Activated naive CD8-positive, alpha-beta T cell (primary cell): ENCODE results near the gene RAMP1.

Experiments used
- H3K27ac Mint-ChIP-seq: one replicate; pipeline ENCODE4 v1.8.0; 2021; ENCODE audit warnings: mixed read lengths
- H3K27me3 Mint-ChIP-seq: one replicate; pipeline ENCODE4 v1.8.0; 2021; ENCODE audit warnings: mixed read lengths
- H3K36me3 Mint-ChIP-seq: one replicate; pipeline ENCODE4 v1.8.0; 2021; ENCODE audit warnings: mixed read lengths
- H3K4me1 Mint-ChIP-seq: one replicate; pipeline ENCODE4 v1.8.0; 2021; ENCODE audit warnings: low read depth, mixed read lengths
- H3K4me3 Mint-ChIP-seq: one replicate; pipeline ENCODE4 v1.8.0; 2021; ENCODE audit warnings: mild to moderate bottlenecking, mixed read lengths
- H3K9me3 Mint-ChIP-seq: one replicate; pipeline ENCODE4 v1.8.0; 2021; ENCODE audit warnings: low read depth, mixed read lengths

The RAMP1 gene

DNA sequence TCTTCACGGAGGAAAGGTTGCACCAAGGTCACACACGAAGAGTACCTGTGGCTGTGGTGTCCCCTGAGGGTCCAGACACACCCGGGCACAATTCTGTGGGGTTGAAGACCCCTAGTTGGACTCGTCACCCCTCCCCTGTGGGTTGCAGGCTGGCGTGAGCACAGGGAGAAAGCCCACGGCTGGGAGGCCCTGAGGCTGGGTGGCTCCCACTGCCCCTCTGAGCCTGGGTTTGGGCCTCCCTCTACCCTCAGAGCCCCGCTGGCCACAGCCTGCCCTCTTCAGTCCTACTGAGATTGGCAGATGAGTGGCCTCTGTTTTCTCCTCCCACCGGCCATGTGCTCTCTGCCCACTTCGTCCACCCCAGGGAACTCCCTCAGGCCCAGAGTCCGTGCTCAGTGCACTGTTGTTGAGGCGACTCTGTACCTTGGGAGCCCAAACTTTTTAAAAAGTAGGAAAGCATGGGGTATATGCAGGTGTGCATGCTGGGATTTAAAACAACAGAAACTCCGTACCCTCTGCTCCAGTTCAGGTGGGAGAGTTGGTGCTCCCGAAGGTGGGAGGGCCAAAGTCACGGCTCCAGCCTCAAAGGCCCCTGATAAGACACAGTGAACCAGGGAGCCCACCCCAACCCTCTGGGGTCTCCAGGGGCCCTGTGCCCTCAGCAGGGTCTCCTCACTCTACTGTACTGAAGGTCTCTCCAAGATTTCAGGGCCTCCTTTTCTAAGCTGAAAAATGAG, 19.1 kb downstream of the RAMP1 start:
- Mint-ChIP-seq H3K27ac (no peak overlapping the region), H3K27me3 (no peaks in the 10 kb centered on the region), H3K4me3 (no peak overlapping the region), H3K36me3 (no peaks in the 10 kb centered on the region), H3K9me3 (no peaks in the 10 kb centered on the region), H3K4me1 (peaks cover 5% of the 10 kb centered on the region)

DNA sequence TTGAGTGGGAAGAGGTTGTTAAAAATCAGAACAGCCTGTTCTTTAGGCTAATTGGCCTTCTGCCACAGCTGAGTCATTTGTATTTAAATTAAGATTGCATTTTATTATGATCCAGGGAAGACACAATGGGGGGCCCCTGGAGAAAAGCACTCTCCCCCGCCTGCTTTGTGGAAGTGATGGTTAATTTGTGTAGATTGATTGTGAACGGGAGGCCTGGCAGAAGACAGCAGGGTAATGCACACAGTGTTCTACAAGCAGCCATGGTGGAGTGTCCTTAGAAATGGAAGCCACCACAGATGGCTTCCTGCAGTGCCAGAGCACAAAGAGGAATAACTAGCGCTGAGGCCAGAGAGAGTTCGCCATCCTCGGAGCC, 19.6 kb downstream of the RAMP1 start:
- Mint-ChIP-seq H3K4me3 (no peak overlapping the region), H3K27ac (no peak overlapping the region), H3K4me1 (no peaks in the 10 kb centered on the region), H3K27me3 (no peaks in the 10 kb centered on the region), H3K9me3 (no peaks in the 10 kb centered on the region), H3K36me3 (no peaks in the 10 kb centered on the region)

DNA sequence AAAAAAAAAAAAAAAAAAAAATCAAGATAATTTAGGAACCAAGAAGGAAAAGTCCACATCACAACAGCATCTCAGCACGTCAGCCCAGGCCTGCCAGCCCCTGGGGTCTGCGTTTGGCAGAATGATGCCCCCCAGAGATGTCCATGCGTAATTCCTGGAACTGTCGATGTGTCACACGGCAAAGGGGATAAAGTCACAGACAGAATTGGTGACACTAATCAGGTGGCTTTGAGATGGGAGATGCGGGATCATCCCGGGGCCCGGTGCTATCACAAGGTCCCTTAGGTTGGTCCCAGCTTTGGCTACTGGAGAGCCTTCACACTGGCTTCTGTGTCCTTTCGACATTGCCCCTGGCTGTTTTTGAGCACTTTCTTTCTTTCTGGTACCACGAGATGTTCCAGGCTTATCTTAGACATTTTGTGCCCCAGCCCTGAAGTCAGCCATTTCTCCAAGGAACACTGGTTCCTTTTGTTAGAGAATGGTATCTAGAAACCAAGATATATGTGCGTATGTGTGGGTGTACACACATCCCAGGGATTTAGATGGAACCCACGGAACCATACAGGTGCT, 20.7 kb downstream of the RAMP1 start:
- no peaks in the 10 kb centered on the region for H3K36me3 Mint-ChIP-seq
- no peak overlapping the region for H3K27ac Mint-ChIP-seq
- H3K9me3 Mint-ChIP-seq: no peaks in the 10 kb centered on the region
- no peak overlapping the region for H3K4me3 Mint-ChIP-seq
- H3K27me3 Mint-ChIP-seq: no peaks in the 10 kb centered on the region
- H3K4me1 Mint-ChIP-seq: no peaks in the 10 kb centered on the region

DNA sequence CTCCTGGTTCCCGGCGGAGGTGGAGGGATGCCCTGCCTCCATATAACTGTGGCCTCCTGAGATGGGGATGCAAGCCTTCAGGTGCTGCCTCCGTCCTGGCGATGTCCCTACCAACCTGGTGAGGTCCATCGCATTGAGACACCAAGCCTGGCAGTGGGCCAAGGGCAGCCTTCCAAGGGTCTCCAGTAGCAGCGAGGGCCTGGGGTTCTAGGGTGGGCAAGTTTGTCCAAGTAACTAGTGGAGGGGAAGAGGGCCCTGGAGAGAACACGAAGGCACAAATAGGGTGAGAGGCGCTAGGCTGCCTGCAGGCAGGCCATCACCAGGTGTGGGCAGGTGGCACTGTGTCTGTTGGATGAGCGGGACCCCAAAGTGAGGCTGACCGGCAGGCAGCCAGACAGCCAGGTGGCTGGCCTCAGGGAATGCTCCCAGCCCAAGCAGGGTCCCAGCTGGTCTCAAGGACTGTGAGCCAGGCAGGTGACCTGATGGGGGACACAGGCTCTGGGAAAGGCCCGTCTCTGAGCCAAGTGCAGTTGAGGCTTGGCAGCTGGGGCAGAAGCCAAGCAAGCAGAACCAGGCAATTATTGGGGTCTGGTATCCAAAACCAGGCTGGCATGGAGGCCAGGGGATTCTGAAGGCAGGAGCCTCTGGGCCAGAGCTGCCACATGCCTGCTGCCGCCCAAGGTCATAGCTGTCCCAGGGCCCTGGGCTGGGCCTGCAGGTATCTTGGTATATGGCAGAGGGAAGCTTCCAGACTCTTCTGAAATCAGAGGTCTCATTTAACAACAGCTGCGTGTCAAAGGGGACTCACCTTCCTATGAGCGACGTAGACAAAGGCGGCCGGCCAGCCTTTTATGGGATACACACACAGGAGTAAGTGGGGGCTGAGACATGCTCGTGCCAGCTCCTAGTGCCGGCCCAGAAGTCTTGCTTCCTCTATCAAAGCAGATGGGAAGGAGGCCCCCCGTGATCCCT, 23.4 kb downstream of the RAMP1 start:
- Mint-ChIP-seq H3K27ac (no peak overlapping the region), H3K27me3 (no peaks in the 10 kb centered on the region), H3K36me3 (no peaks in the 10 kb centered on the region), H3K4me3 (no peak overlapping the region), H3K4me1 (no peaks in the 10 kb centered on the region), H3K9me3 (no peaks in the 10 kb centered on the region)

DNA sequence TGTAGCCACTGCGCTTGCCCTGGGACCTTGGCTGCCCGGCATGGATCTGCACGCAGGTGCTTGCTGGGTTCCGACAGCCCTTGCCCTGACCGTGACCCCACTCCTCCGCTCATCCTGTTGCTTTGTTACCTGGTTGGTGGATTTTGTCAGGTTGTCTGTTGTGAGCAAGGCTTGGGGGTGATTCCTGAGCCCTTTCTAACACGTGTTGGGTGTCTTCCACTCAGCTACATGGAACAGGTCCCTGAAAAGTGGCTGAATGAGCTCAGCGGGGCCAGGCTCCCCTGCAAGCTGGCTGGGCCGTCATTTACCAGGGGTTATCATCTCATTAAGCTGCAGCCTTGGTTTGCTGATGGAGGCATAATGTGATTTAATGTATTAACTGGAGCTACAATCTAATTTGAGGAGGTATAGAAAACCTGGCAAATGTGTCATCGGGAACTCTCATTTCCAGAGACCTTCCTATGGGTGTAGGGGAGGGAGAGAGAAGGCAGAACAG, 24.6 kb downstream of the RAMP1 start:
- no peaks in the 10 kb centered on the region for H3K27me3 Mint-ChIP-seq
- H3K4me1 Mint-ChIP-seq: no peaks in the 10 kb centered on the region
- no peak overlapping the region for H3K27ac Mint-ChIP-seq
- H3K36me3 Mint-ChIP-seq: no peaks in the 10 kb centered on the region
- no peaks in the 10 kb centered on the region for H3K9me3 Mint-ChIP-seq
- no peak overlapping the region for H3K4me3 Mint-ChIP-seq

DNA sequence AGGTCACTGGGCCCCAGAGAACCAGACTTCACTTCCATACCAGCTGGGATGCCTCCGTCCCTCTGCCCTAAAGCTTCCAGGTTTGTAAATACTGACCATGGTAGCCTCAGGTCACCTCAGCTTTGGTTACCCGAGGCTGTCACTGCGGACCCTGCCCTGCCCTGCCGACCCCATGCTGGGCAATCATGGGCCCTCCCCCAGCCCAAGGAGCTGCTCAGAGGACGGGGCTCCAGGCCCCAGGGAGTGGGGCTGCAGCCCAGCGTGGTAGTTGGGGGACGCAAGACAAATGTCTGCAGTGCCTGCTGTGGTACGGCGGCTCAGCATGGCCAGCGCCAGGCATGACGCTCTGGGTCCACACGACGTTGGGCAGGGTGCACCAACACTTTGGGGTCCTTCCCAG, 25.3 kb downstream of the RAMP1 start:
- no peaks in the 10 kb centered on the region for H3K9me3 Mint-ChIP-seq
- H3K36me3 Mint-ChIP-seq: no peaks in the 10 kb centered on the region
- H3K27me3 Mint-ChIP-seq: no peaks in the 10 kb centered on the region
- no peaks in the 10 kb centered on the region for H3K4me1 Mint-ChIP-seq
- no peak overlapping the region for H3K27ac Mint-ChIP-seq
- no peak overlapping the region for H3K4me3 Mint-ChIP-seq

DNA sequence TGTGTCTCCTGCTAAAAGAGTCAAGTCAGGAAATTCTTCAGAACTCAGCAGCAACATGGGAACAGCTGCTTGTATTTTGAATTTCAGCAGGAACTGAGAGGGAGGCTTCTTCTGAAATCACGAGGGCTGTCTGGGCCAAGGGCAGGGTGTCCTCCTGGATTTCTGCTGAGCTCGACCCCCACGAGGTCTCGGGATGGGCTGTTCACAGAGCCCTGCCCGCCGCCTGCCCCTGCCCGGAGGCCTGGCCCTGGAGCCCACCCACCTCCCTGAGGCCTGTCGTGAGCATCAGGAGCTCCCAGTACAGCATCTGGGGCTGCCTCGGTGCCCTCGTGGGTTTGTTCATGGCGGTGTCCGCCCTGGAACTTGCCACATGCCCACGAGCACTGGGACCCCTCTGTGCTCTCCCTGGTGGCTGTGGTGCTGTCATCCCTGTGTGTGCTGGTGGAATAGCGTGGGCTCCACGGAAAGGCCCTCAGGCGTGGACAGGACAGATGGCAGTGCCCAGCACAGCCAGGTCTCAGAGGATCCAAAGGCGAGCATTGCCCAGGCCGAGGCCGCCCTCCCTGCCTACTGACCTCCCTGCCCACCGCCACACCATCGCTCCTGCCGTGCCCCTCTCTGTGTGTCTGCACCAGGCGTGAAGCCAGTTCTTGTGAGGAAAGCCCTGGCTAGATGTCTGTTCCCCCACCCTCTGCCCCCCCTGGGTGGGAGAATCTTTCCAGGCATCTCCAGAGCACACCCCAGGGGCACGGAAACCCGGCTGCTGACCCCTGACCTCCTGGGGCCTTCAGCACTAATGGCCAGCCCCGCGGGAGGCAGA, 25.9 kb downstream of the RAMP1 start:
- H3K27ac Mint-ChIP-seq: no peak overlapping the region

DNA sequence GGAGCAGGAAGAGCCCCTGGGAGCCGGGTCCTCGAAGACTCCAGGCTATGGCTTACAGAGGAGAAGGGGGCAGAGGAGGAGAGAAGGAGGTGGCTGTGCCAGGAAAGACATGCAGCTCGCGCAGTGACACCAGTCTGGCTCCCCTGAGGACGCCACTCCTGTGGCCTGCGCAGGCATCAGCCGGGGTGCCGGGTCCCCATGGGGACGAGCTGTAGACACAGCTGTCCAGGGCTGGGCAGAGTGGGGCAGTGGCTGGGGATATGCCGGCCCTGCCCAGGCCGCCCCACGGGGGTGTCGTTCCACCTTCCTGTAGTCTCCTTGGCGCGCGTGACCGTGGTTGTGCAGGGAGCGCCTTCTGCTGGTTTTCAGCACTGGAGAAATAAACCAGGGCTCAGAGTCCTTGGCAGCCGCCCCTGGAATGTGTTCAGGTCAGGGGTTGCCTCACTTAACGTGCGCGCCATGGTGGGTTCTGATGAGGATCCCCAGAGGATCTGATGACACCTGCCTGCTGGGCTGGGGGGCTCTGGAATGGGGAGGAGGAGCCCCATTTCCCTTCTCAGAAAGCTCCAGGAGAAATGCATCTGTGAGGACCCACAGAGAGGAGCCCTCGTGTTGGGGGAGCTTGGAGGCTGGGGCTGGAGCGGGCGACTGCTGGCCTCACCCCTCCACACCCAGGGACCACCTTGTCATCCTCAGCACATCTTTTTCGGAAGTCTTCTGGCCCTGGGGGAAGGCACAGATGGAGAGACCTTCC, 26.7 kb downstream of the RAMP1 start:
- no peaks in the 10 kb centered on the region for H3K36me3 Mint-ChIP-seq
- H3K9me3 Mint-ChIP-seq: no peaks in the 10 kb centered on the region
- H3K4me1 Mint-ChIP-seq: no peaks in the 10 kb centered on the region
- H3K27ac Mint-ChIP-seq: no peak overlapping the region
- H3K27me3 Mint-ChIP-seq: no peaks in the 10 kb centered on the region
- no peak overlapping the region for H3K4me3 Mint-ChIP-seq

More for the DNA sequence above, 25.9 kb downstream of the RAMP1 start:
- no peak overlapping the region for H3K4me3 Mint-ChIP-seq
- H3K4me1 Mint-ChIP-seq: no peaks in the 10 kb centered on the region
- H3K27me3 Mint-ChIP-seq: no peaks in the 10 kb centered on the region
- no peaks in the 10 kb centered on the region for H3K36me3 Mint-ChIP-seq
- no peaks in the 10 kb centered on the region for H3K9me3 Mint-ChIP-seq

DNA sequence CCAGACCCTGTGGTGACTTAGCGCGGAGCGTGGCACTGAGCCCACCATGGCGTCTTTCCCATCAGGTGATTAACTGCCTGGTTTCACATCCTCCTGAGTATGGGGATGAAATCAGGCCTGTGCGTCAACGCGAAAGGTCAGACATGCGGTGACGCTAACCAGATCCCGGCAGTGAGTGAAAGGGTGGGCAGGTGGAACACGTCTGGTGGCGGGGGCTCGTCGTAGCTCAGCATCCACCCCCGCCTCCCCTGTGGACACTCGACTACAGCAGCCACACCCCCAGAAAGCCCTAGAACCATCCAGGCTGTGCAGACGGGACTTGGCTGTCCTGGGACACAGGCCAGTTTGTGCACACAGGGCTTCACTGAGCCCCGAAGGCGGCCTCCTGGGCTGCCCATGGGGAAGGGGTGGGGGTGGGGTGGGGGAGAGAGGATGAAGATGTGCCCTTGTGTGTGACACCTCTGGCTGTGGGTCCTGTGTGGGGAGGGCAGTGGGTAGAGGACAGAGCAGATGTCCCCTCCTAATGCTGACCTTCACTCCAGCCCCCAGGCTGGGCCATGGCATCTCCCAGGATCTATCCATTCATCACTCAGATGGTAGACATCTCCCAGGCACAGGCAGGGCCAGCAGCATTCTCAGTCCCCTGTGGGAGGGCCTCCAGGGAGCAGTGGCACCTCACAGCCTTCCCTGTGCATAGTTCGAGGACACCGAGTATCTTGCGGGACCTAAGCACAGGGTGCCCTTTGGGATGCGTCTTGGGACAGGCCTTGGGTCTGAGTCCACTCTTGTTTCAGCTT, 27.5 kb downstream of the RAMP1 start:
- no peaks in the 10 kb centered on the region for H3K9me3 Mint-ChIP-seq
- H3K27me3 Mint-ChIP-seq: no peaks in the 10 kb centered on the region
- no peak overlapping the region for H3K4me3 Mint-ChIP-seq

DNA sequence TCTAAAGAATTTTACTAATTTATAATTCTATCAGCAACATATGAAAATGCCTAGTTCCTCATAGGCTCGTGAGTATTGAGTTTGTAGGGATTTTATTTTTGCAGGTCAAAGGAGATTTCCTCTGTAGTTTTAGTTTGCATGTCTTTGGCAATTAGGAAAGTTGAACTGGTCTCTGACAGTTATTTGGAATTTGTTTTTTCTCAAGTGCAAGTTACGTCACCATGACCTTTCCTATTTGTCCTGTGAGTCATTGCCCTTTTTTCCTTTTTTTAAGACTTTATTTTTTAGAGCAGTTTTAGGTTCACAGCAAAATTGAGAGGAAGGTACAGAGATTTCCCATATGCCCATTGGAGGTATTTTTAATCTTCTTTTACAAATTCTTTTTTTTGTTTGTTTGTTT, 29.0 kb downstream of the RAMP1 start:
- Mint-ChIP-seq H3K27me3 (no peaks in the 10 kb centered on the region), H3K27ac (no peak overlapping the region), H3K9me3 (no peaks in the 10 kb centered on the region), H3K36me3 (no peaks in the 10 kb centered on the region), H3K4me1 (peaks cover 8% of the 10 kb centered on the region), H3K4me3 (no peak overlapping the region)

More for the DNA sequence above, 27.5 kb downstream of the RAMP1 start:
- Mint-ChIP-seq H3K4me1 (peaks cover 1% of the 10 kb centered on the region), H3K36me3 (no peaks in the 10 kb centered on the region), H3K27ac (no peak overlapping the region)

DNA sequence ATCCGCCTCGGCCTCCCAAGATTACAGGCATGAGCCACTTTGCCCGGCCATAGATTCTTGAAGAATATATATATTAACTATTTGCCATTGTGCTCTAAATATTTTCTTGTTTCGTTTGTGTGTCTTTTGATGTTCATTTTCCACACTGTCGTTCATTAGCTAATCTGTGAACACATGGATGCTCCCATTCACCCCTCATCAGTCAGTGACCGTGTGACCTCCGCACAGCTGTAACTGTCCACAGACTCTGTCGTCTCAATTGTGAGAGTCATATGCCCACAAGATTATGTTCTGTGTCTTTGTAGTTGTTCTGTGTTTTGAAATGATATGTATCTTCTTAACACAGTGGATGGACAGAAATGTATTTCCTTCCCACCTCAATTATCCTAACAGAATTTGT, 29.6 kb downstream of the RAMP1 start:
- peaks cover 9% of the 10 kb centered on the region for H3K4me1 Mint-ChIP-seq
- H3K27ac Mint-ChIP-seq: no peak overlapping the region
- H3K36me3 Mint-ChIP-seq: no peaks in the 10 kb centered on the region
- no peaks in the 10 kb centered on the region for H3K27me3 Mint-ChIP-seq
- no peaks in the 10 kb centered on the region for H3K9me3 Mint-ChIP-seq
- no peak overlapping the region for H3K4me3 Mint-ChIP-seq

DNA sequence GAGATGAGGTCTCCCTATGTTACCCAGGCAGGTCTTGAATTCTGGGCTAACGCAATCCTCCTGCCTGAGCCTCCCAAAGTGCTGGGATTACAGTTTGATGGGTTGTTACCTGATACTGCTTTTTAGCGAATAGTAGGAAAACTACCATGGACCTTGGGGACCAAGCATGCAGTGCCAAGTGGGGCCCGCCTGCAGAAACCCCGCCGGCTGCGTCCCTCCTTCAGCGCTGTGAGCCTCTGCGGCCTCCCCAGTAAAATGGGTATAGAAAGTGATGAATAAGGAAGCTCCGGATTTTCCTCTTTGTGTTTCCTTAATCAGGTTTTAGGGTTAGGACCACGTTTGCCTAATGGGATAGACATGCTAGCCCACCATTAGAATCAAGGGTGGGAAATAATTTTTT, 30.4 kb downstream of the RAMP1 start:
- Mint-ChIP-seq H3K4me3 (no peak overlapping the region), H3K27me3 (no peaks in the 10 kb centered on the region), H3K27ac (no peak overlapping the region), H3K36me3 (no peaks in the 10 kb centered on the region), H3K9me3 (no peaks in the 10 kb centered on the region), H3K4me1 (peaks cover 9% of the 10 kb centered on the region)

DNA sequence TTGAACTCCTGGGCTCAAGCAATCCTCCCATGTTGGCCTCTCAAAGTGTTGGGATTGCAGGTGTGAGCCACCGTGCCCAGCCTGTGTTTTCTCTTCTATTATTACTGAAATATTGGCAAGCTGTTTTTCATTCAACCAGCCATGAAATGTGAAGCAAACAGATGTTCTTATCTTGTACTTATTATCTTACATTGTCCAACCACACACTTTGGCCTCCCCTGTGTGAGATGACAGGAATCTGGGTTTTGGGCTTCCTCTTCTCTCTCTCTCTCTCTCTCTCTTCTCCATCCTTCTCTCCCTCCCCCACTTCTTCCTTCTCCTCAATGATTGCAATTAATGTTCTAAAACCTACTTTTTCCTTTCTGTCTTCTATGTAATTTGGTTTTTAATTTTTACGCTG, 33.1 kb downstream of the RAMP1 start:
- no peaks in the 10 kb centered on the region for H3K9me3 Mint-ChIP-seq
- no peak overlapping the region for H3K27ac Mint-ChIP-seq
- H3K4me1 Mint-ChIP-seq: peaks cover 11% of the 10 kb centered on the region
- H3K27me3 Mint-ChIP-seq: no peaks in the 10 kb centered on the region
- no peaks in the 10 kb centered on the region for H3K36me3 Mint-ChIP-seq
- H3K4me3 Mint-ChIP-seq: no peak overlapping the region
